Liver (tissue), 9 donors: ENCODE results near the gene PPM1E. TPM values are rescaled to one million over a fixed set of nuclear protein-coding genes. Genes with fewer than 3 reads are reported as not detected.

ENCODE experiments used
- DNase-seq: peaks from one replicate; pipeline ENCODE4 v3.0.0-alpha.2; 2017; ENCODE audit warnings: low spot score
- H3K27ac ChIP-seq, 2 donors: one replicate each; pipeline ENCODE4 v1.7.0; 2013; ENCODE audit warnings: inconsistent platforms in 2 of 2, low read length in 2 of 2, control low read depth in 1 of 2, low read depth in 1 of 2, mild to moderate bottlenecking in 1 of 2
- H3K27me3 ChIP-seq, 4 donors: one replicate each; pipeline versions ENCODE4 v1.6.1 to v1.7.0; 2013; ENCODE audit warnings: low read length in 3 of 4, inconsistent platforms in 1 of 4, mild to moderate bottlenecking in 1 of 4, moderate library complexity in 1 of 4; ENCODE audit not compliant: control insufficient read depth in 4 of 4, insufficient read depth in 4 of 4
- H3K36me3 ChIP-seq, 4 donors: one replicate each; pipeline versions ENCODE4 v1.6.1 to v1.7.0; 2013; ENCODE audit warnings: low read length in 3 of 4, mild to moderate bottlenecking in 3 of 4, low read depth in 1 of 4, moderate library complexity in 1 of 4; ENCODE audit not compliant: control insufficient read depth in 4 of 4, insufficient read depth in 3 of 4
- H3K4me1 ChIP-seq, 4 donors: one replicate each; pipeline versions ENCODE4 v1.6.1 to v1.7.0; 2013; ENCODE audit warnings: low read length in 3 of 4, mild to moderate bottlenecking in 3 of 4, moderate library complexity in 1 of 4; ENCODE audit not compliant: control insufficient read depth in 4 of 4, insufficient read depth in 4 of 4
- H3K4me3 ChIP-seq, 3 donors: one replicate each; pipeline versions ENCODE4 v1.6.1 to v1.7.0; 2013; ENCODE audit warnings: low read length in 3 of 3, control low read depth in 1 of 3, low read depth in 1 of 3, mild to moderate bottlenecking in 1 of 3
- H3K9ac ChIP-seq, 2 donors: one replicate each; pipeline ENCODE4 v1.7.0; 2013; ENCODE audit warnings: low read length in 2 of 2, mild to moderate bottlenecking in 2 of 2, moderate library complexity in 2 of 2, control low read depth in 1 of 2, low read depth in 1 of 2
- H3K9me3 ChIP-seq, 4 donors: one replicate each; pipeline versions ENCODE4 v1.6.1 to v1.7.0; 2013; ENCODE audit warnings: low read length in 3 of 4; ENCODE audit not compliant: control insufficient read depth in 4 of 4
- EGR1 ChIP-seq, 2 donors: IDR thresholded peaks; 2 replicates each; pipeline ENCODE4 v1.6.1; 2016 to 2018; ENCODE audit warnings: antibody characterized with exemption in 2 of 2, low read depth in 2 of 2
- FOXA1 ChIP-seq: IDR thresholded peaks from 2 replicates; pipeline ENCODE4 v1.6.1; 2016; ENCODE audit warnings: antibody characterized with exemption
- FOXA2 ChIP-seq: IDR thresholded peaks from 2 replicates; pipeline ENCODE4 v1.6.1; 2016; ENCODE audit warnings: antibody characterized with exemption
- GABPA ChIP-seq, 2 donors: IDR thresholded peaks in 1 of 2; conservative IDR thresholded peaks in 1 of 2; 2 replicates each; pipeline ENCODE4 v1.6.1; 2016; ENCODE audit warnings: antibody characterized with exemption in 2 of 2, mild to moderate bottlenecking in 1 of 2, moderate library complexity in 1 of 2
- HNF4A ChIP-seq, 2 donors: conservative IDR thresholded peaks; 2 replicates each; pipeline ENCODE4 v1.6.1; 2016; ENCODE audit warnings: antibody characterized with exemption in 2 of 2, mild to moderate bottlenecking in 2 of 2
- HNF4G ChIP-seq: IDR thresholded peaks from 2 replicates; pipeline ENCODE4 v1.6.1; 2016; ENCODE audit warnings: antibody characterized with exemption
- JUND ChIP-seq, 2 donors: IDR thresholded peaks; 2 replicates each; pipeline ENCODE4 v1.6.1; 2016; ENCODE audit warnings: antibody characterized with exemption in 2 of 2
- NR2F2 ChIP-seq: IDR thresholded peaks from 2 replicates; pipeline ENCODE4 v1.6.1; 2016; ENCODE audit warnings: antibody characterized with exemption
- RAD21 ChIP-seq, 2 donors: IDR thresholded peaks; 2 replicates each; pipeline ENCODE4 v1.6.1; 2016; ENCODE audit warnings: antibody characterized with exemption in 2 of 2, mild to moderate bottlenecking in 2 of 2
- RXRA ChIP-seq, 2 donors: IDR thresholded peaks; 2 replicates each; pipeline ENCODE4 v1.6.1; 2017 to 2018; ENCODE audit warnings: antibody characterized with exemption in 2 of 2, mild to moderate bottlenecking in 1 of 2
- SP1 ChIP-seq: IDR thresholded peaks from 2 replicates; pipeline ENCODE4 v1.6.1; 2018; ENCODE audit warnings: antibody characterized with exemption, mild to moderate bottlenecking
- TAF1 ChIP-seq: conservative IDR thresholded peaks from 2 replicates; pipeline ENCODE4 v1.6.1; 2016; ENCODE audit warnings: antibody characterized with exemption, mild to moderate bottlenecking
- YY1 ChIP-seq: IDR thresholded peaks from 2 replicates; pipeline ENCODE4 v1.6.1; 2016; ENCODE audit warnings: antibody characterized with exemption, mild to moderate bottlenecking
- WGBS: extraction: QIAGEN DNeasy Blood & Tissue Kit; methylation state at CpG from one replicate; pipeline ENCODE4 v1.1.7; 2013; 5-methylcytosine and 5-hydroxymethylcytosine counted together
- polyA plus RNA-seq, 2 donors: library from polyadenylated mRNA; stranded (reverse) in 1 of 2; unstranded in 1 of 2; fragments of 200-250 nt in 1 of 2; fragments of >200 nt in 1 of 2; fragmentation: Nextera tagmentation in 1 of 2; extraction: Ambion mirVana in 1 of 2; gene quantifications; one replicate each; pipeline versions ENCODE4 v1.2.1 to v1.2.3, GENCODE V29; 2013 to 2015
- total RNA-seq, 2 donors: library from RNA; depleted of rRNA; stranded (reverse); fragments of >200 nt; gene quantifications; one replicate each; pipeline ENCODE4 v1.2.3, GENCODE V29; 2014
- TF ChIP-seq, protein P1 (sequence below): IDR thresholded peaks from 2 replicates; pipeline ENCODE4 v1.6.1; 2016; ENCODE audit warnings: antibody characterized with exemption, mild to moderate bottlenecking
- TF ChIP-seq, protein P2 (sequence below): IDR thresholded peaks from 2 replicates; pipeline ENCODE4 v1.6.1; 2016; ENCODE audit warnings: antibody characterized with exemption
- TF ChIP-seq, protein P3 (sequence below): fragments of 150-350 bp; IDR thresholded peaks from 2 replicates; pipeline ENCODE4 v1.5.1; 2017; ENCODE audit warnings: improper control_type of control experiment, low read depth, low read length; ENCODE audit not compliant: missing input control
- TF ChIP-seq, protein P4 (sequence below): IDR thresholded peaks from 2 replicates; pipeline ENCODE4 v1.6.1; 2016; ENCODE audit warnings: antibody characterized with exemption
- TF ChIP-seq, protein P5 (sequence below): IDR thresholded peaks from 2 replicates; pipeline ENCODE4 v1.6.1; 2016; ENCODE audit warnings: antibody characterized with exemption
- donor health status: healthy.
- donor health status: healthy.
- donor health status: healthy.
- donor health status: healthy.
- donor health status: healthy.

PPM1E gene
- total and polyA plus RNA-seq, 4 donors, result 0.25 to 0.61 (median 0.50) TPM; not detected in 1

DNA sequence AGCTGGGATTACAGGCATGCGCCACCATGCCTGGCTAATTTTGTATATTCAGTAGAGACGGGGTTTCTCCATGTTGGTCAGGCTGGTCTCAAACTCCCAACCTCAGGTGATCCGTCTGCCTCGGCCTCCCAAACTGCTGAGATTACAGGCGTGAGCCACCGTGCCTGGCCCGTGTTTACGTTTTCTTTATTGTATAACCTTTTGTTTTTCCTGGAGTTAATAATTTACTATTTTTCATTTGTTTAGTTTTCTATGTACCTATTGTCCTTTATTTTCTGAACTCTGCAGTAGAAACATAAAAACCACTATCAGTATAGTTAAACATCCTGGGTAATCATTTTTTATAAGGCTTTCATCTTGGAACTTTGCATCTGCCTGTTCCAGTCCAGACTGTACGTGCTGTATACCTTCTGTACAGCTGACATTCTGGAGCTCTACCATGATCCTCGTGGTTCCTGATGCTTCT lies 73.6 kb downstream of the PPM1E start:
- Histone ChIP-seq H3K9me3 (no peaks in the 10 kb centered on the region), H3K9ac (no peak overlapping the region), H3K4me3 (no peak overlapping the region), H3K4me1 (no peaks in the 10 kb centered on the region), H3K36me3 (no peaks in the 10 kb centered on the region), H3K27ac (no peak overlapping the region), H3K27me3 (no peaks in the 10 kb centered on the region)
- TF ChIP-seq, protein P1, sequence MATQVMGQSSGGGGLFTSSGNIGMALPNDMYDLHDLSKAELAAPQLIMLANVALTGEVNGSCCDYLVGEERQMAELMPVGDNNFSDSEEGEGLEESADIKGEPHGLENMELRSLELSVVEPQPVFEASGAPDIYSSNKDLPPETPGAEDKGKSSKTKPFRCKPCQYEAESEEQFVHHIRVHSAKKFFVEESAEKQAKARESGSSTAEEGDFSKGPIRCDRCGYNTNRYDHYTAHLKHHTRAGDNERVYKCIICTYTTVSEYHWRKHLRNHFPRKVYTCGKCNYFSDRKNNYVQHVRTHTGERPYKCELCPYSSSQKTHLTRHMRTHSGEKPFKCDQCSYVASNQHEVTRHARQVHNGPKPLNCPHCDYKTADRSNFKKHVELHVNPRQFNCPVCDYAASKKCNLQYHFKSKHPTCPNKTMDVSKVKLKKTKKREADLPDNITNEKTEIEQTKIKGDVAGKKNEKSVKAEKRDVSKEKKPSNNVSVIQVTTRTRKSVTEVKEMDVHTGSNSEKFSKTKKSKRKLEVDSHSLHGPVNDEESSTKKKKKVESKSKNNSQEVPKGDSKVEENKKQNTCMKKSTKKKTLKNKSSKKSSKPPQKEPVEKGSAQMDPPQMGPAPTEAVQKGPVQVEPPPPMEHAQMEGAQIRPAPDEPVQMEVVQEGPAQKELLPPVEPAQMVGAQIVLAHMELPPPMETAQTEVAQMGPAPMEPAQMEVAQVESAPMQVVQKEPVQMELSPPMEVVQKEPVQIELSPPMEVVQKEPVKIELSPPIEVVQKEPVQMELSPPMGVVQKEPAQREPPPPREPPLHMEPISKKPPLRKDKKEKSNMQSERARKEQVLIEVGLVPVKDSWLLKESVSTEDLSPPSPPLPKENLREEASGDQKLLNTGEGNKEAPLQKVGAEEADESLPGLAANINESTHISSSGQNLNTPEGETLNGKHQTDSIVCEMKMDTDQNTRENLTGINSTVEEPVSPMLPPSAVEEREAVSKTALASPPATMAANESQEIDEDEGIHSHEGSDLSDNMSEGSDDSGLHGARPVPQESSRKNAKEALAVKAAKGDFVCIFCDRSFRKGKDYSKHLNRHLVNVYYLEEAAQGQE, result no peak
- WGBS, result 75% methylated on average over 10 of the region's 10 CpGs
- DNase-seq, result no peak

DNA sequence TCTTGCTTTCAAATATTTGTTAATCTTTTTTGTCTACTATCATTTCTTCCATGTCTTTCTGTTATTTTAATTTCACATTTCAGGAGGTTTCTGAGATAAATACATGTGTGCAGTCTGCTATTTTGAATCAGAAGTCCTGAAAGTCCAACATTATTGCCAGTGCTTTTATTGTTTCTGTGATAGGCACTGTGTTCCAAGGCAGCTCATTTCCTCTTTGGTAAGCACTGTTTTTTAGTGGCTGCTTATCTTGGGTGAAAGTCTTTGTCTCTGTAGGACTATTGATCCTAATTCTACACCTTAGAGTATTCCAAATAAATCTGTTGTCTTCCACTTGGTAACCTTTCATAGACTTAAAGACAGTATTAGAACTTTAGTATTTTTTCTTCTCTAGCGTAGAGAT lies 76.1 kb downstream of the PPM1E start:
- Histone ChIP-seq H3K27ac (no peak overlapping the region), H3K9ac (no peak overlapping the region), H3K4me3 (no peak overlapping the region), H3K4me1 (no peaks in the 10 kb centered on the region), H3K9me3 (no peaks in the 10 kb centered on the region), H3K36me3 (no peaks in the 10 kb centered on the region), H3K27me3 (no peaks in the 10 kb centered on the region)
- no peak for DNase-seq
- WGBS, result 94% methylated on average over 1 of the region's 1 CpG
- no peak for TF ChIP-seq RAD21 (IDR thresholded peaks at IDR 0.05)
- no peak for TF ChIP-seq NR2F2
- TF ChIP-seq, protein P2, sequence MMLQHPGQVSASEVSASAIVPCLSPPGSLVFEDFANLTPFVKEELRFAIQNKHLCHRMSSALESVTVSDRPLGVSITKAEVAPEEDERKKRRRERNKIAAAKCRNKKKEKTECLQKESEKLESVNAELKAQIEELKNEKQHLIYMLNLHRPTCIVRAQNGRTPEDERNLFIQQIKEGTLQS, result no peak
- TF ChIP-seq HNF4A (conservative IDR thresholded peaks at IDR 0.05), result no peak
- no peak for TF ChIP-seq TAF1
- no peak for TF ChIP-seq EGR1 (IDR thresholded peaks at IDR 0.05; ENCODE audit: low read depth in 2 of 2)
- no peak for TF ChIP-seq SP1
- no peak for TF ChIP-seq RXRA (IDR thresholded peaks at IDR 0.05)
- TF ChIP-seq, protein P1, result no peak
- no peak for TF ChIP-seq FOXA2
- TF ChIP-seq, protein P3, sequence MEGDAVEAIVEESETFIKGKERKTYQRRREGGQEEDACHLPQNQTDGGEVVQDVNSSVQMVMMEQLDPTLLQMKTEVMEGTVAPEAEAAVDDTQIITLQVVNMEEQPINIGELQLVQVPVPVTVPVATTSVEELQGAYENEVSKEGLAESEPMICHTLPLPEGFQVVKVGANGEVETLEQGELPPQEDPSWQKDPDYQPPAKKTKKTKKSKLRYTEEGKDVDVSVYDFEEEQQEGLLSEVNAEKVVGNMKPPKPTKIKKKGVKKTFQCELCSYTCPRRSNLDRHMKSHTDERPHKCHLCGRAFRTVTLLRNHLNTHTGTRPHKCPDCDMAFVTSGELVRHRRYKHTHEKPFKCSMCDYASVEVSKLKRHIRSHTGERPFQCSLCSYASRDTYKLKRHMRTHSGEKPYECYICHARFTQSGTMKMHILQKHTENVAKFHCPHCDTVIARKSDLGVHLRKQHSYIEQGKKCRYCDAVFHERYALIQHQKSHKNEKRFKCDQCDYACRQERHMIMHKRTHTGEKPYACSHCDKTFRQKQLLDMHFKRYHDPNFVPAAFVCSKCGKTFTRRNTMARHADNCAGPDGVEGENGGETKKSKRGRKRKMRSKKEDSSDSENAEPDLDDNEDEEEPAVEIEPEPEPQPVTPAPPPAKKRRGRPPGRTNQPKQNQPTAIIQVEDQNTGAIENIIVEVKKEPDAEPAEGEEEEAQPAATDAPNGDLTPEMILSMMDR, result no peak
- no peak for TF ChIP-seq HNF4G
- TF ChIP-seq, protein P4, sequence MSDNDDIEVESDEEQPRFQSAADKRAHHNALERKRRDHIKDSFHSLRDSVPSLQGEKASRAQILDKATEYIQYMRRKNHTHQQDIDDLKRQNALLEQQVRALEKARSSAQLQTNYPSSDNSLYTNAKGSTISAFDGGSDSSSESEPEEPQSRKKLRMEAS, result no peak
- TF ChIP-seq YY1, result no peak
- TF ChIP-seq, protein P5, sequence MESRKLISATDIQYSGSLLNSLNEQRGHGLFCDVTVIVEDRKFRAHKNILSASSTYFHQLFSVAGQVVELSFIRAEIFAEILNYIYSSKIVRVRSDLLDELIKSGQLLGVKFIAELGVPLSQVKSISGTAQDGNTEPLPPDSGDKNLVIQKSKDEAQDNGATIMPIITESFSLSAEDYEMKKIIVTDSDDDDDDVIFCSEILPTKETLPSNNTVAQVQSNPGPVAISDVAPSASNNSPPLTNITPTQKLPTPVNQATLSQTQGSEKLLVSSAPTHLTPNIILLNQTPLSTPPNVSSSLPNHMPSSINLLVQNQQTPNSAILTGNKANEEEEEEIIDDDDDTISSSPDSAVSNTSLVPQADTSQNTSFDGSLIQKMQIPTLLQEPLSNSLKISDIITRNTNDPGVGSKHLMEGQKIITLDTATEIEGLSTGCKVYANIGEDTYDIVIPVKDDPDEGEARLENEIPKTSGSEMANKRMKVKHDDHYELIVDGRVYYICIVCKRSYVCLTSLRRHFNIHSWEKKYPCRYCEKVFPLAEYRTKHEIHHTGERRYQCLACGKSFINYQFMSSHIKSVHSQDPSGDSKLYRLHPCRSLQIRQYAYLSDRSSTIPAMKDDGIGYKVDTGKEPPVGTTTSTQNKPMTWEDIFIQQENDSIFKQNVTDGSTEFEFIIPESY, result no peak
- TF ChIP-seq GABPA (IDR thresholded peaks at IDR 0.05 in 1 of 2, conservative IDR thresholded peaks at IDR 0.05 in 1 of 2), result no peak
- no peak for TF ChIP-seq FOXA1
- no peak for TF ChIP-seq JUND (IDR thresholded peaks at IDR 0.05)
